T1000 (cell line): ENCODE data around the gene TRIM44.
"Not testable (repeated sequence)": the region's sequence is repeated elsewhere in the genome, so short reads cannot be mapped to it uniquely, and the experiment has no call there.

Source experiments
- DNase-seq: peaks from one replicate; lab custom pipeline; 2025; ENCODE audit warnings: mixed read lengths; lab: John Stamatoyannopoulos, UW

TRIM44 gene

GRCh38 chr11:35753573-35753972 lies 91.0 kb downstream of the TRIM44 start:
- DNase-seq, result not testable (repeated sequence)

GRCh38 chr11:35759951-35760350 lies 97.4 kb downstream of the TRIM44 start:
- not testable (repeated sequence) for DNase-seq

GRCh38 chr11:35761899-35762298 lies 99.3 kb downstream of the TRIM44 start:
- no peak for DNase-seq

GRCh38 chr11:35763301-35763700 lies 100.7 kb downstream of the TRIM44 start:
- DNase-seq, result no peak

- no peak for DNase-seq
Observed at GRCh38 chr11:35763765-35764164, 101.2 kb downstream of the TRIM44 start.

GRCh38 chr11:35764417-35764816 lies 101.8 kb downstream of the TRIM44 start:
- no peak for DNase-seq

GRCh38 chr11:35765211-35765610 lies 102.6 kb downstream of the TRIM44 start:
- DNase-seq, result no peak

GRCh38 chr11:35766651-35767050 lies 104.1 kb downstream of the TRIM44 start:
- DNase-seq, result no peak

- DNase-seq, result not testable (repeated sequence)
Observed at GRCh38 chr11:35770425-35770824, 107.8 kb downstream of the TRIM44 start.

GRCh38 chr11:35771722-35772121 lies 109.1 kb downstream of the TRIM44 start:
- no peak for DNase-seq

- not testable (repeated sequence) for DNase-seq
Observed at GRCh38 chr11:35777241-35777640, 114.7 kb downstream of the TRIM44 start.

- not testable (repeated sequence) for DNase-seq
Observed at GRCh38 chr11:35778943-35779342, 116.4 kb downstream of the TRIM44 start.

- no peak for DNase-seq
Observed at GRCh38 chr11:35779409-35779808, 116.8 kb downstream of the TRIM44 start.

GRCh38 chr11:35780951-35781860 lies 118.6 kb downstream of the TRIM44 start:
- DNase-seq, result no peak

- no peak for DNase-seq
Observed at GRCh38 chr11:35781861-35782470, 119.4 kb downstream of the TRIM44 start.

- no peak for DNase-seq
Observed at GRCh38 chr11:35783809-35784208, 121.2 kb downstream of the TRIM44 start.

- DNase-seq, result no peak
Observed at GRCh38 chr11:35784699-35785098, 122.1 kb downstream of the TRIM44 start.

- DNase-seq, result no peak
Observed at GRCh38 chr11:35785287-35786167, 123.0 kb downstream of the TRIM44 start.

GRCh38 chr11:35786188-35786587 lies 123.6 kb downstream of the TRIM44 start:
- DNase-seq, result no peak

- DNase-seq, result no peak
Observed at GRCh38 chr11:35787013-35787504, 124.5 kb downstream of the TRIM44 start.

GRCh38 chr11:35787626-35788025 lies 125.1 kb downstream of the TRIM44 start:
- no peak for DNase-seq
